ENCODE results near the gene PACS2. TPM values are rescaled to one million over a fixed set of nuclear protein-coding genes. Genes with fewer than 3 reads are reported as not detected.
A peak's percentile ranks its signal among the peaks of the same experiment; 100 is the strongest.

Gene PACS2
- total and polyA plus RNA-seq, 4 donors: 37.9 to 87.2 (median 71.0) TPM

DNA sequence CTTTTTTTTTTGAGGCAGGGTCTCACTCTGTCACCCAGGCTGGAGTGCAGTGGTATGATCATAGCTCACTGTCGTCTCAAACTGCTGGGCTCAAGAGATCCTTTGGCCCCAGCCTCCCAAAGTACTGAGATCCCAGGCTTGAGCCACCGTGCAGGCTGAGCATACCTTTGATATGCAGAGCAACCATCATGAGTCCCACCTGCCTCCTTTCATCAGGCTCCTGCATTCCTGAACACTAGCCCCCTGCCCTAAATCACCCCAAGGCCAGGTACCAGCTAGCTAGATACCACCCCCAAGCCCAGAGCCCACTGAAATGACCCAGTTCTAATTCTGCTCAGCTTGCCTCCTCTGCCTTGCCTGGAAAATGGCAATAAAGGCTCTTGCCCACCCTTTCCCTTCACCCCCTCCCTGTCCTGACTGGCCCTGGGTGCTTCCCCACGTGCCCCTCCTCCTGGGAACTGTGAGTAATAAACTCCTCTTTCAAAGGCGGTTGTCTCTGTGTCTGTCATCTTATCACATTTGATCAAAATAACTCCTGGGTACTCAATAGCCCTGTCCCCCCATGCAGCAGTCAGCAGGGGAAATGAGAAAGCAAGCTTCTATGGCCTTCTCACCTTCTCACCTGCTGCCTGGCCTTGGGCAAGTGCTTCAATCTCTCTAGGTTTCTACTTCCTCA lies 7.4 kb upstream of the PACS2 start:
- Histone ChIP-seq H3K36me3 (ENCODE audit: control insufficient read depth in 4 of 4, insufficient read depth in 4 of 4, low read length in 4 of 4) (no peaks in the 10 kb centered on the region), H3K4me1 (ENCODE audit: control insufficient read depth in 5 of 5, insufficient read depth in 5 of 5, low read length in 5 of 5) (peaks cover 0 to 2% (median 0%) of the 10 kb centered on the region in 5 donors), H3K27ac (ENCODE audit: low read depth in 1 of 2, low read length in 1 of 2) (no peak overlapping the region), H3K27me3 (ENCODE audit: control insufficient read depth in 3 of 3, insufficient read depth in 3 of 3, low read length in 2 of 3) (no peaks in the 10 kb centered on the region), H3K9me3 (ENCODE audit: control insufficient read depth in 4 of 4, insufficient read depth in 3 of 4, low read length in 3 of 4) (no peaks in the 10 kb centered on the region), H3K9ac (ENCODE audit: insufficient read depth in 1 of 2, low read length in 2 of 2) (no peak overlapping the region), H3K4me3 (no peak overlapping the region)
- no peak for TF ChIP-seq CTCF (IDR thresholded peaks at IDR 0.05; ENCODE audit: control extremely low read depth, extremely low read depth)
- 86 to 92% methylated on average over 4 of the region's 4 CpGs for WGBS, 2 donors
- DNase-seq: no peak
- ATAC-seq (ENCODE audit: insufficient read depth, low FRiP score): no peak

DNA sequence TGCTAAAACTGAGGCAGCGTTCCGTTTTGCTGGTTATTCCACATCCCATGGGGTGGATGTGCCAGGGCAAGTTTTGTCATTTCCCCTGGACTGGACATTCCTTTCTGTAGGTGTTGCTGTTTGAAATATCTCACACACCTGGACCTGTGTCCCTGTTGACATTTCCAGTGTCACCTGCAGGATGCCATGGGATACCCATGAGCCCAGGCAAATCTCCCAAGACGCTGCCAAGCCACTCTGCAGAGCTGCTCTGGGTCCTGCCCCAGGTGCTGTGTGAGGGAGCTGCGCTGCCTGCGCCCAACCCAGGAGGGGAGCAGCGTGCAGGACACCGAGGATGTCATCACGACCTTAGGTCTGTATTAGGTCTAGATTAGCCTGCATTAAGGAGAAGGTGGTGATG lies 5.2 kb upstream of the PACS2 start:
- Histone ChIP-seq H3K9me3 (ENCODE audit: control insufficient read depth in 4 of 4, insufficient read depth in 3 of 4, low read length in 3 of 4) (no peaks in the 10 kb centered on the region), H3K9ac (ENCODE audit: insufficient read depth in 1 of 2, low read length in 2 of 2) (no peak overlapping the region), H3K4me3 (no peak overlapping the region), H3K4me1 (ENCODE audit: control insufficient read depth in 5 of 5, insufficient read depth in 5 of 5, low read length in 5 of 5) (peaks cover 0 to 16% (median 11%) of the 10 kb centered on the region in 5 donors), H3K36me3 (ENCODE audit: control insufficient read depth in 4 of 4, insufficient read depth in 4 of 4, low read length in 4 of 4) (no peaks in the 10 kb centered on the region), H3K27me3 (ENCODE audit: control insufficient read depth in 3 of 3, insufficient read depth in 3 of 3, low read length in 2 of 3) (no peaks in the 10 kb centered on the region), H3K27ac (ENCODE audit: low read depth in 1 of 2, low read length in 1 of 2) (no peak overlapping the region)
- WGBS, 2 donors: 95 to 97% methylated on average over 8 of the region's 8 CpGs
- no peak for TF ChIP-seq CTCF (IDR thresholded peaks at IDR 0.05; ENCODE audit: control extremely low read depth, extremely low read depth)
- DNase-seq (no peak), ATAC-seq (ENCODE audit: insufficient read depth, low FRiP score) (no peak)

GRCh38 chr14:105311838-105312237 lies 2.7 kb upstream of the PACS2 start:
- H3K27ac ChIP-seq (ENCODE audit: low read depth in 1 of 2, low read length in 1 of 2): no peak overlapping the region
- H3K4me3 ChIP-seq: no peak overlapping the region
- no peak for TF ChIP-seq CTCF (IDR thresholded peaks at IDR 0.05; ENCODE audit: control extremely low read depth, extremely low read depth)
- ATAC-seq (ENCODE audit: insufficient read depth, low FRiP score): no peak
- no peak overlapping the region for H3K9ac ChIP-seq (ENCODE audit: insufficient read depth in 1 of 2, low read length in 2 of 2)
- H3K4me1 ChIP-seq (ENCODE audit: control insufficient read depth in 5 of 5, insufficient read depth in 5 of 5, low read length in 5 of 5): peaks cover 0 to 24% (median 16%) of the 10 kb centered on the region in 5 donors
- H3K36me3 ChIP-seq (ENCODE audit: control insufficient read depth in 4 of 4, insufficient read depth in 4 of 4, low read length in 4 of 4): no peaks in the 10 kb centered on the region
- WGBS, 2 donors: 88 to 90% methylated on average over 12 of the region's 12 CpGs
- DNase-seq: no peak
- H3K9me3 ChIP-seq (ENCODE audit: control insufficient read depth in 4 of 4, insufficient read depth in 3 of 4, low read length in 3 of 4): no peaks in the 10 kb centered on the region
- H3K27me3 ChIP-seq (ENCODE audit: control insufficient read depth in 3 of 3, insufficient read depth in 3 of 3, low read length in 2 of 3): no peaks in the 10 kb centered on the region

- H3K36me3 ChIP-seq (ENCODE audit: control insufficient read depth in 4 of 4, insufficient read depth in 4 of 4, low read length in 4 of 4): no peaks in the 10 kb centered on the region
- ATAC-seq (ENCODE audit: insufficient read depth, low FRiP score) (no peak), DNase-seq (no peak)
- H3K9me3 ChIP-seq (ENCODE audit: control insufficient read depth in 4 of 4, insufficient read depth in 3 of 4, low read length in 3 of 4): no peaks in the 10 kb centered on the region
- no peak for TF ChIP-seq CTCF (IDR thresholded peaks at IDR 0.05; ENCODE audit: control extremely low read depth, extremely low read depth)
- peak overlapping the region in 1 of 2 donors; percentile 57 for H3K9ac ChIP-seq (ENCODE audit: insufficient read depth in 1 of 2, low read length in 2 of 2)
- WGBS, 2 donors: 90 to 92% methylated on average over 13 of the region's 13 CpGs
- H3K27ac ChIP-seq (ENCODE audit: low read depth in 1 of 2, low read length in 1 of 2): peak overlapping the region in 1 of 2 donors; percentile 81
- H3K4me3 ChIP-seq: no peak overlapping the region
- H3K27me3 ChIP-seq (ENCODE audit: control insufficient read depth in 3 of 3, insufficient read depth in 3 of 3, low read length in 2 of 3): no peaks in the 10 kb centered on the region
- peaks cover 0 to 30% (median 21%) of the 10 kb centered on the region in 5 donors for H3K4me1 ChIP-seq (ENCODE audit: control insufficient read depth in 5 of 5, insufficient read depth in 5 of 5, low read length in 5 of 5)
These were observed 1.6 kb upstream of the PACS2 start for GRCh38 chr14:105312973-105313372.
